Tibial nerve (tissue), 4 donors: Measurements from ENCODE around the gene USP17L20. TPM values are rescaled to one million over a fixed set of nuclear protein-coding genes. Genes with fewer than 3 reads are reported as not detected.
A peak's percentile ranks its signal among the peaks of the same experiment; 100 is the strongest.
"Not testable (repeated sequence)": the region's sequence is repeated elsewhere in the genome, so short reads cannot be mapped to it uniquely, and the experiment has no call there.

Source experiments
- DNase-seq, 2 donors: peaks; one replicate each; pipeline ENCODE4 v3.0.0-alpha.2; 2019; ENCODE audit warnings: low spot score in 2 of 2
- H3K27ac ChIP-seq, 4 donors: fragments of 200-600 bp; sonication (generic) in 3 of 4; one replicate each; pipeline ENCODE4 v1.5.1; 2017 to 2019; ENCODE audit warnings: mild to moderate bottlenecking in 1 of 4
- H3K27me3 ChIP-seq, 2 donors: fragments of 200-600 bp; sonication (generic) in 1 of 2; one replicate each; pipeline versions ENCODE4 v1.5.1 to v1.6.0; 2017 to 2019
- H3K36me3 ChIP-seq, 3 donors: fragments of 200-600 bp; sonication (generic); one replicate each; pipeline ENCODE4 v1.5.1; 2018 to 2019
- H3K4me1 ChIP-seq, 4 donors: fragments of 200-600 bp; sonication (generic) in 3 of 4; one replicate each; pipeline ENCODE4 v1.5.1; 2017 to 2019
- H3K4me3 ChIP-seq, 4 donors: fragments of 200-600 bp; sonication (generic) in 3 of 4; one replicate each; pipeline ENCODE4 v1.5.1; 2017 to 2019; ENCODE audit warnings: mild to moderate bottlenecking in 1 of 4, moderate library complexity in 1 of 4
- H3K9me3 ChIP-seq, 4 donors: fragments of 200-600 bp; sonication (generic) in 3 of 4; one replicate each; pipeline ENCODE4 v1.5.1; 2017 to 2019
- WGBS, 2 donors: methylation state at CpG; one replicate each; pipeline ENCODE4 v1.1.5; 2018; 5-methylcytosine and 5-hydroxymethylcytosine counted together
- total RNA-seq, 4 donors: library from RNA; depleted of rRNA; stranded (reverse); fragments of >200 nt; gene quantifications; one replicate each; pipeline ENCODE4 v1.1.0, GENCODE V29; 2016

Gene USP17L20, protein sequence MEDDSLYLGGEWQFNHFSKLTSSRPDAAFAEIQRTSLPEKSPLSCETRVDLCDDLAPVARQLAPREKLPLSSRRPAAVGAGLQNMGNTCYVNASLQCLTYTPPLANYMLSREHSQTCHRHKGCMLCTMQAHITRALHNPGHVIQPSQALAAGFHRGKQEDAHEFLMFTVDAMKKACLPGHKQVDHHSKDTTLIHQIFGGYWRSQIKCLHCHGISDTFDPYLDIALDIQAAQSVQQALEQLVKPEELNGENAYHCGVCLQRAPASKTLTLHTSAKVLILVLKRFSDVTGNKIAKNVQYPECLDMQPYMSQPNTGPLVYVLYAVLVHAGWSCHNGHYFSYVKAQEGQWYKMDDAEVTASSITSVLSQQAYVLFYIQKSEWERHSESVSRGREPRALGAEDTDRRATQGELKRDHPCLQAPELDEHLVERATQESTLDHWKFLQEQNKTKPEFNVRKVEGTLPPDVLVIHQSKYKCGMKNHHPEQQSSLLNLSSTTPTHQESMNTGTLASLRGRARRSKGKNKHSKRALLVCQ
- total RNA-seq, result not detected

DNA sequence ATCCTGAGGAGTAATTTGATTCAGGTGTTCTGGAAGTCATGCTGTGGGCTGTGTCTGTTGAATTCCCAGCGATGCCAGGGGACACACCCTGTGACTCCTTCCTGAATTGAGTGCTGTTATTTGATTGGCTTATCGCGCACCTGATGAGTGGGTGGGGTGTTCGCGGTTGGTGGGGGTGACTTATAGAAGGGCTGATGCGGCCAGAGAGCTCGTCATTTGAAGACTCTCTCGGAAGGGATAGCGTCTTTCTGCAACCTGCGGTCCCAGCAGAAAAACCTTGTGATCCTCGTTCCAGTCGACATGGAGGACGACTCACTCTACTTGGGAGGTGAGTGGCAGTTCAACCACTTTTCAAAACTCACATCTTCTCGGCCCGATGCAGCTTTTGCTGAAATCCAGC is at the start of gene USP17L20:
Gene USP17L20, plus strand, starts transcription at position 301 of the 400 bp plus-strand sequence. Its CDS starts 0 bp downstream, at position 301.
- H3K27ac ChIP-seq, H3K4me1 ChIP-seq, H3K27me3 ChIP-seq, H3K36me3 ChIP-seq, DNase-seq, H3K4me3 ChIP-seq, H3K9me3 ChIP-seq: not testable (repeated sequence)
- no CpG with 5 or more reads among the region's 15 CpGs for WGBS, 2 donors

DNA sequence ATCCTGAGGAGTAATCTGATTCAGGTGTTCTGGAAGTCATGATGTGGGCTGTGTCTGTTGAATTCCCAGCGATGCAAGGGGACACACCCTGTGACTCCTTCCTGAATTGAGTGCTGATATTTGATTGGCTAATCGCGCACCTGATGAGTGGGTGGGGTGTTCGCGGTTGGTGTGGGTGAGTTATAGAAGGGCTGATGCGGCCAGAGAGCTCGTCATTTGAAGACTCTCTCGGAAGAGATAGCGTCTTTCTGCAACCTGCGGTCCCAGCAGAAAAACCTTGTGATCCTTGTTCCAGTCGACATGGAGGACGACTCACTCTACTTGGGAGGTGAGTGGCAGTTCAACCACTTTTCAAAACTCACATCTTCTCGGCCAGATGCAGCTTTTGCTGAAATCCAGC is 47.6 kb upstream of the USP17L20 start, which contains the start of gene USP17L10:
Gene USP17L10, plus strand, starts transcription at position 301 of the 400 bp plus-strand sequence. Its CDS starts 0 bp downstream, at position 301.
- H3K36me3 ChIP-seq, H3K4me3 ChIP-seq, H3K9me3 ChIP-seq, H3K4me1 ChIP-seq, H3K27ac ChIP-seq, H3K27me3 ChIP-seq, DNase-seq: not testable (repeated sequence)
- WGBS, 2 donors, result no CpG with 5 or more reads among the region's 13 CpGs

DNA sequence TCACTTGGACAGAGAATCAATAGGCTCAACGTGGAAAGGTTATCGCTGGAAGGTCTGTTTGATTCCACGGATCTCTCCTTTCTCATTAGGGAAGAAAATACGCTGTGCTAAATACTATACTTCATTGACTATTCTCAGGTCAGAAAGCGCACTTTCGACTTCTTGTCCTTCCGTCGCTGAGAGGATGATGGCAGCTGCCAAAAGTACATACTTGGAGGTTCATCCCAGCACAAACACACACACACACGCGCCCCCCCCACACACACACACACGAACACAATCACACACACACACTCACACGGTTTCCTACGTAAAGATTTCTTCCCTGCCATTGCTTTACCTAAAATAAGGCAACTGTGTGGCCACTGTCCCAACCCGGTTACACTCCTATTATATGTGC is 43.2 kb upstream of the USP17L20 start:
- H3K36me3 ChIP-seq, H3K27ac ChIP-seq, H3K4me1 ChIP-seq, H3K4me3 ChIP-seq, H3K27me3 ChIP-seq, DNase-seq, H3K9me3 ChIP-seq: not testable (repeated sequence)
- 78 to 80% methylated on average over 9 to 12 of the region's 14 CpGs for WGBS, 2 donors

DNA sequence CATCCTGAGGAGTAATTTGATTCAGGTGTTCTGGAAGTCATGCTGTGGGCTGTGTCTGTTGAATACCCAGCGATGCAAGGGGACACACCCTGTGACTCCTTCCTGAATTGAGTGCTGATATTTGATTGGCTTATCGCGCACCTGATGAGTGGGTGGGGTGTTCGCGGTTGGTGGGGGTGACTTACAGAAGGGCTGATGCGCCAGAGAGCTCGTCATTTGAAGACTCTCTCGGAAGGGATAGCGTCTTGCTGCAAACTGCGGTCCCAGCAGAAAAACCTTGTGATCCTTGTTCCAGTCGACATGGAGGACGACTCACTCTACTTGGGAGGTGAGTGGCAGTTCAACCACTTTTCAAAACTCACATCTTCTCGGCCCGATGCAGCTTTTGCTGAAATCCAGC is 42.8 kb upstream of the USP17L20 start, which contains the start of gene USP17L11:
Gene USP17L11, plus strand, starts transcription at position 301 of the 400 bp plus-strand sequence. Its CDS starts 0 bp downstream, at position 301.
- not testable (repeated sequence) for DNase-seq, H3K4me3 ChIP-seq, H3K27me3 ChIP-seq, H3K36me3 ChIP-seq, H3K27ac ChIP-seq, H3K9me3 ChIP-seq, H3K4me1 ChIP-seq
- no CpG with 5 or more reads among the region's 14 CpGs for WGBS, 2 donors

DNA sequence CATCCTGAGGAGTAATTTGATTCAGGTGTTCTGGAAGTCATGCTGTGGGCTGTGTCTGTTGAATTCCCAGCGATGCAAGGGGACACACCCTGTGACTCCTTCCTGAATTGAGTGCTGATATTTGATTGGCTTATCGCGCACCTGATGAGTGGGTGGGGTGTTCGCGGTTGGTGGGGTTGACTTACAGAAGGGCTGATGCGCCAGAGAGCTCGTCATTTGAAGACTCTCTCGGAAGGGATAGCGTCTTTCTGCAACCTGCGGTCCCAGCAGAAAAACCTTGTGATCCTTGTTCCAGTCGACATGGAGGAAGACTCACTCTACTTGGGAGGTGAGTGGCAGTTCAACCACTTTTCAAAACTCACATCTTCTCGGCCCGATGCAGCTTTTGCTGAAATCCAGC is 38.1 kb upstream of the USP17L20 start, which contains the start of gene USP17L12:
Gene USP17L12, plus strand, starts transcription at position 301 of the 400 bp plus-strand sequence. Its CDS starts 0 bp downstream, at position 301.
- H3K4me3 ChIP-seq, H3K27me3 ChIP-seq, H3K9me3 ChIP-seq, H3K36me3 ChIP-seq, DNase-seq, H3K4me1 ChIP-seq, H3K27ac ChIP-seq: not testable (repeated sequence)
- WGBS, 2 donors, result no CpG with 5 or more reads among the region's 13 CpGs

DNA sequence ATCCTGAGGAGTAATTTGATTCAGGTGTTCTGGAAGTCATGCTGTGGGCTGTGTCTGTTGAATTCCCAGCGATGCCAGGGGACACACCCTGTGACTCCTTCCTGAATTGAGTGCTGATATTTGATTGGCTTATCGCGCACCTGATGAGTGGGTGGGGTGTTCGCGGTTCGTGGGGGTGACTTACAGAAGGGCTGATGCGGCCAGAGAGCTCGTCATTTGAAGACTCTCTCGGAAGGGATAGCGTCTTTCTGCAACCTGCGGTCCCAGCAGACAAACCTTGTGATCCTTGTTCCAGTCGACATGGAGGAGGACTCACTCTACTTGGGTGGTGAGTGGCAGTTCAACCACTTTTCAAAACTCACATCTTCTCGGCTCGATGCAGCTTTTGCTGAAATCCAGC is 33.3 kb upstream of the USP17L20 start, which contains the start of gene USP17L13:
Gene USP17L13, plus strand, starts transcription at position 301 of the 400 bp plus-strand sequence. Its CDS starts 0 bp downstream, at position 301.
- not testable (repeated sequence) for H3K27me3 ChIP-seq, DNase-seq, H3K27ac ChIP-seq, H3K4me3 ChIP-seq, H3K9me3 ChIP-seq, H3K4me1 ChIP-seq, H3K36me3 ChIP-seq
- no CpG with 5 or more reads among the region's 14 CpGs for WGBS, 2 donors

DNA sequence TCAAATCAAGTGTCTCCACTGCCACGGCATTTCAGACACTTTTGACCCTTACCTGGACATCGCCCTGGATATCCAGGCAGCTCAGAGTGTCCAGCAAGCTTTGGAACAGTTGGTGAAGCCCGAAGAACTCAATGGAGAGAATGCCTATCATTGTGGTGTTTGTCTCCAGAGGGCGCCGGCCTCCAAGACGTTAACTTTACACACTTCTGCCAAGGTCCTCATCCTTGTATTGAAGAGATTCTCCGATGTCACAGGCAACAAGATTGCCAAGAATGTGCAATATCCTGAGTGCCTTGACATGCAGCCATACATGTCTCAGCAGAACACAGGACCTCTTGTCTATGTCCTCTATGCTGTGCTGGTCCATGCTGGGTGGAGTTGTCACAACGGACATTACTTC is 27.7 kb upstream of the USP17L20 start:
- H3K27ac ChIP-seq, H3K9me3 ChIP-seq, DNase-seq, H3K4me3 ChIP-seq, H3K27me3 ChIP-seq, H3K4me1 ChIP-seq, H3K36me3 ChIP-seq: not testable (repeated sequence)
- WGBS, 2 donors, result 84% methylated on average over 5 of the region's 8 CpGs; no CpG with 5 or more reads in 1 of the 2 donors

DNA sequence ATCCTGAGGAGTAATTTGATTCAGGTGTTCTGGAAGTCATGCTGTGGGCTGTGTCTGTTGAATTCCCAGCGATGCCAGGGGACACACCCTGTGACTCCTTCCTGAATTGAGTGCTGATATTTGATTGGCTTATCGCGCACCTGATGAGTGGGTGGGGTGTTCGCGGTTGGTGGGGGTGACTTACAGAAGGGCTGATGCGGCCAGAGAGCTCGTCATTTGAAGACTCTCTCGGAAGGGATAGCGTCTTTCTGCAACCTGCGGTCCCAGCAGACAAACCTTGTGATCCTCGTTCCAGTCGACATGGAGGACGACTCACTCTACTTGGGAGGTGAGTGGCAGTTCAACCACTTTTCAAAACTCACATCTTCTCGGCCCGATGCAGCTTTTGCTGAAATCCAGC is 23.8 kb upstream of the USP17L20 start, which contains the start of gene USP17L15:
Gene USP17L15, plus strand, starts transcription at position 301 of the 400 bp plus-strand sequence. Its CDS starts 0 bp downstream, at position 301.
- no CpG with 5 or more reads among the region's 15 CpGs for WGBS, 2 donors
- not testable (repeated sequence) for H3K4me3 ChIP-seq, H3K27me3 ChIP-seq

DNA sequence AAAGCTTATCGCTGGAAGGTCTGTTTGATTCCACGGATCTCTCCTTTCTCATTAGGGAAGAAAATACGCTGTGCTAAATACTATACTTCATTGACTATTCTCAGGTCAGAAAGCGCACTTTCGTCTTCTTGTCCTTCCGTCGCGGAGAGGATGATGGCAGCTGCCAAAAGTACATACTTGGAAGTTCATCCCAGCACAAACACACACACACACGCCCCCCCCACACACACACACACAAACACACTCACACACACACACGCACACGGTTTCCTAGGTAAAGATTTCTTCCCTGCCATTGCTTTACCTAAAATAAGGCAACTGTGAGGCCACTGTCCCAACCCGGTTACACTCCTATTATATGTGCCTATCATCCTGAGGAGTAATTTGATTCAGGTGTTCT is 19.5 kb upstream of the USP17L20 start:
- peak; percentile 3 to 16 for DNase-seq
- H3K36me3 ChIP-seq, H3K4me3 ChIP-seq, H3K27ac ChIP-seq, H3K4me1 ChIP-seq, H3K9me3 ChIP-seq, H3K27me3 ChIP-seq: not testable (repeated sequence)
- no CpG with 5 or more reads among the region's 12 CpGs for WGBS, 2 donors

More for the DNA sequence above, 23.8 kb upstream of the USP17L20 start, which contains the start of gene USP17L15:
- not testable (repeated sequence) for H3K27ac ChIP-seq, H3K36me3 ChIP-seq, DNase-seq, H3K9me3 ChIP-seq, H3K4me1 ChIP-seq

DNA sequence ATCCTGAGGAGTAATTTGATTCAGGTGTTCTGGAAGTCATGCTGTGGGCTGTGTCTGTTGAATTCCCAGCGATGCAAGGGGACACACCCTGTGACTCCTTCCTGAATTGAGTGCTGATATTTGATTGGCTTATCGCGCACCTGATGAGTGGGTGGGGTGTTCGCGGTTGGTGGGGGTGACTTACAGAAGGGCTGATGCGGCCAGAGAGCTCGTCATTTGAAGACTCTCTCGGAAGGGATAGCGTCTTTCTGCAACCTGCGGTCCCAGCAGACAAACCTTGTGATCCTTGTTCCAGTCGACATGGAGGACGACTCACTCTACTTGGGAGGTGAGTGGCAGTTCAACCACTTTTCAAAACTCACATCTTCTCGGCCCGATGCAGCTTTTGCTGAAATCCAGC is 14.3 kb upstream of the USP17L20 start, which contains the start of gene USP17L17:
Gene USP17L17, plus strand, starts transcription at position 301 of the 400 bp plus-strand sequence. Its CDS starts 0 bp downstream, at position 301.
- not testable (repeated sequence) for H3K4me3 ChIP-seq, DNase-seq, H3K36me3 ChIP-seq, H3K4me1 ChIP-seq, H3K27me3 ChIP-seq, H3K27ac ChIP-seq, H3K9me3 ChIP-seq
- 90 to 93% methylated on average over 10 to 13 of the region's 14 CpGs for WGBS, 2 donors

DNA sequence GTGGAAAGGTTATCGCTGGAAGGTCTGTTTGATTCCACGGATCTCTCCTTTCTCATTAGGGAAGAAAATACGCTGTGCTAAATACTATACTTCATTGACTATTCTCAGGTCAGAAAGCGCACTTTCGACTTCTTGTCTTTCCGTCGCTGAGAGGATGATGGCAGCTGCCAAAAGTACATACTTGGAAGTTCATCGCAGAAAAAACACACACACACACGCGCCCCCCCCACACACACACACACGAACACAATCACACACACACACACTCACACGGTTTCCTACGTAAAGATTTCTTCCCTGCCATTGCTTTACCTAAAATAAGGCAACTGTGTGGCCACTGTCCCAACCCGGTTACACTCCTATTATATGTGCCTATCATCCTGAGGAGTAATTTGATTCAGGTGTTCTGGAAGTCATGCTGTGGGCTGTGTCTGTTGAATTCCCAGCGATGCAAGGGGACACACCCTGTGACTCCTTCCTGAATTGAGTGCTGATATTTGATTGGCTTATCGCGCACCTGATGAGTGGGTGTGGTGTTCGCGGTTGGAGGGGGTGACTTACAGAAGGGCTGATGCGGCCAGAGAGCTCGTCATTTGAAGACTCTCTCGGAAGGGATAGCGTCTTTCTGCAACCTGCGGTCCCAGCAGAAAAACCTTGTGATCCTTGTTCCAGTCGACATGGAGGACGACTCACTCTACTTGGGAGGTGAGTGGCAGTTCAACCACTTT is 9.8 kb upstream of the USP17L20 start, which contains the start of gene USP17L18:
Gene USP17L18, plus strand, starts transcription at position 678 of the 728 bp plus-strand sequence. Its CDS starts 0 bp downstream, at position 678.
- not testable (repeated sequence) for H3K9me3 ChIP-seq, H3K27me3 ChIP-seq, H3K4me3 ChIP-seq, H3K4me1 ChIP-seq, H3K36me3 ChIP-seq, H3K27ac ChIP-seq
- peak; percentile 4 to 42 for DNase-seq
- 90 to 92% methylated on average over 12 to 18 of the region's 26 CpGs for WGBS, 2 donors

DNA sequence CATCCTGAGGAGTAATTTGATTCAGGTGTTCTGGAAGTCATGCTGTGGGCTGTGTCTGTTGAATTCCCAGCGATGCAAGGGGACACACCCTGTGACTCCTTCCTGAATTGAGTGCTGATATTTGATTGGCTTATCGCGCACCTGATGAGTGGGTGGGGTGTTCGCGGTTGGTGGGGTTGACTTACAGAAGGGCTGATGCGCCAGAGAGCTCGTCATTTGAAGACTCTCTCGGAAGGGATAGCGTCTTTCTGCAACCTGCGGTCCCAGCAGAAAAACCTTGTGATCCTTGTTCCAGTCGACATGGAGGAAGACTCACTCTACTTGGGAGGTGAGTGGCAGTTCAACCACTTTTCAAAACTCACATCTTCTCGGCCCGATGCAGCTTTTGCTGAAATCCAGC is 4.8 kb upstream of the USP17L20 start, which contains the start of gene USP17L19:
Gene USP17L19, plus strand, starts transcription at position 301 of the 400 bp plus-strand sequence. Its CDS starts 0 bp downstream, at position 301.
- H3K4me1 ChIP-seq, H3K36me3 ChIP-seq, DNase-seq, H3K9me3 ChIP-seq, H3K27ac ChIP-seq, H3K4me3 ChIP-seq, H3K27me3 ChIP-seq: not testable (repeated sequence)
- no CpG with 5 or more reads among the region's 13 CpGs for WGBS, 2 donors

DNA sequence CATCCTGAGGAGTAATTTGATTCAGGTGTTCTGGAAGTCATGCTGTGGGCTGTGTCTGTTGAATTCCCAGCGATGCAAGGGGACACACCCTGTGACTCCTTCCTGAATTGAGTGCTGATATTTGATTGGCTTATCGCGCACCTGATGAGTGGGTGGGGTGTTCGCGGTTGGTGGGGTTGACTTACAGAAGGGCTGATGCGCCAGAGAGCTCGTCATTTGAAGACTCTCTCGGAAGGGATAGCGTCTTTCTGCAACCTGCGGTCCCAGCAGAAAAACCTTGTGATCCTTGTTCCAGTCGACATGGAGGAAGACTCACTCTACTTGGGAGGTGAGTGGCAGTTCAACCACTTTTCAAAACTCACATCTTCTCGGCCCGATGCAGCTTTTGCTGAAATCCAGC is 4.6 kb downstream of the USP17L20 start, which contains the start of gene USP17L21:
Gene USP17L21, plus strand, starts transcription at position 301 of the 400 bp plus-strand sequence. Its CDS starts 0 bp downstream, at position 301.
- H3K9me3 ChIP-seq, H3K4me1 ChIP-seq, H3K4me3 ChIP-seq, DNase-seq, H3K36me3 ChIP-seq, H3K27ac ChIP-seq, H3K27me3 ChIP-seq: not testable (repeated sequence)
- WGBS, 2 donors, result no CpG with 5 or more reads among the region's 13 CpGs
